HG03571 (cell line): ENCODE results near the gene SHOX.
"Not testable (repeated sequence)": the region's sequence is repeated elsewhere in the genome, so short reads cannot be mapped to it uniquely, and the experiment has no call there.

ENCODE experiments used
- ATAC-seq: cut with Tn5 transposase; IDR thresholded peaks from one replicate; pipeline ENCODE4 v1.9.1; 2021; ENCODE audit not compliant: unreplicated experiment

The SHOX gene

DNA sequence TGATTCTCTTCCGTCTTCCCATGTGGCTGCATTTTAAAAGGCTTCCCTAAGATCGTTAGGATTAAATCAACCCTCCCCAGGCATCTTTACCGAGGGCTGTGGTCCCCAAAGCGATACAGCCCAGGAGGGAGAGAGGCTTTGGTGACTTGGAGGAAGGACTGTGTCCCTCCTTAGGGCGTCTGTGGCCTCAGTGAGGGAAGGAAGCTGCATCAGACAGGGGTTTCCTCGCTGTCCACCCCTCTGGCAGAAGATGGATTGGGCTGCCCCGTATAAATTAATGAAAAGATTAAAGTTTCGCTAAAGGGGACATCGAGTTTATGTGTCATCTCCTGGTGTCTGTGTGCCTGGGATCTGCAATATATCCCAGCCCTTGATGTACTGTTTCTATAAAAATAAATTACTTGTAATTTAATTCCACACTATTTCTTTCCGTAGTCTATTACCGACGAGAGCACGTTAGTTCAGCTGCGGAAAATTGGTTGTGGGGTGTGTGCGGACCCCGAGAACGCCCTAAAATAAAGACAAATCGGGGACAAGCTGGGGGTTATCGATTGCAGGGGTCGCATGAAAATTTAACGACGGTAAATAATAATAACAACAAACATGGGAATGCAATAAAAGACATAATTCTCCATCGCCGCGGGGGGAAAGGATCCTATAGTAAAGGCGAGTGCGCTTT lies 6.5 kb downstream of the SHOX start:
- ATAC-seq = no peak

DNA sequence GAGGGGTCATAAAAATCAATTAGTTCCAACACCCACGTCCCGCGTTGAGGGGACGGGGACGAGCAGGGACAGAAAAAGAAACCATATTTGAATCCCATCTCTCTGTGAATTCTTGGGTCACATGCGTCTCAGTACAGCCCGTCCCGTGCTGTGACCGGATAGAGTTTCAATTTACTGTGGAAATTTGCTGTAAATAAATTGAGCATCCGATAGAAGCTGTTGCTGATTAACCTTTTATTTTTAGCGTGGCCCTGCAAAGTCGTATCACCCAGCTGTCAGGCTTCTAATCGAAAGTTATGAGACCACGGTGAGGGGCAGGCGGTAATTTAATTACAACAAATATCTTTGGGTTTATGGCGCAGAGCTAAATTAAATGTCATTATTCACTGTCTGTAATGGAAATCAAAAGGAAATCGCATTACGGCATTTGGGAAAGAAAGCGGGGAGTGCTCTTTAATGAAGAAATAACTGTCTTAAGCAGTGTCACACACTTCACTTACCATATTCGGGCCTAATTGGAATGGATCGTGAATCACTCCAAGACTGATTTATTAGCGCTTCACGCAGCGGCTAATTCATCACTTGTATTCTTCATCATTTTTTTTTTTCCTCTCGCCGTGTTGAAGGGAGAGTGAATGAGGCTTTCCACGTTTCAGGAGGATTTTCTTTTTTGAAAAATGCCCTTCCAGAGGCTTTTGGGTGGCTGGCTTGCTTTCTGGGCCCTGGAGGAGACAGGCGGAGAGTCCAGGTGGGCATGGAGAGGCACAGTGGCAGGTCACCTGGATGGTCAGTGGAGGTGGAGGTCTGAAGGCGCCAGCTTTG lies 7.3 kb downstream of the SHOX start:
- no peak for ATAC-seq

DNA sequence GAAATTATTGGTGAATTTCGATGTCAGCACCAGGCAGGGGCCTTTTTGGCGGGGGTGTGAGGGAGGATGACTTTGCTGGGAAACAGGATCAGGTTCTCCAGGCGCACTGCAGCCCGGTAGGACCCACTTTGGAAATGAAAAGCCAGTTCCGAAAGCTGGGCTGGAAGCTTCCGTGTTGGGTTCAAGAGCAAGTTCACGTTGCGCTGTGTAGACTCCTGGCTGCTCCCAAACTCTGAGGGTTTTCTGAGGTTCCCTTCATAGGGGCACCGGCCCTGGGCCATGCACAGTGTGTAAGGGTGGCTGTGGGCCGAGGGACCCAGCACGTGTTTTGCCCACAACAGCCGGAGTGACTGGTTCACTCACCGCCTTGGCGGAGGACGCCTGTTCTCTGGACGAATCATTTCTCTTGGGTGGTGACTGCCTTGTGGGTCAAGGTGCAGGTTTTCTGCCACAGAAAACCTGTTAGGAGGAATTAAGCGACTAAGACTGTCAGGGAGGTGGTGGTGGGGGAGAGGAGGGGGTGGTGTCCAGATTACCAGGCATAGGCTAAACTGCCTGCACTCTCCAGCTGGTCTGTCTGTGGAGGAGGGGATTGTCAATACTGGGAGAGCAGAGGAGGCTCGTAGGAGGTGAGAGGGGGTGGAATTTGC lies 8.0 kb downstream of the SHOX start:
- ATAC-seq = no peak

GRCh38 chrX:639151-639550 lies 8.6 kb downstream of the SHOX start:
- ATAC-seq = no peak

DNA sequence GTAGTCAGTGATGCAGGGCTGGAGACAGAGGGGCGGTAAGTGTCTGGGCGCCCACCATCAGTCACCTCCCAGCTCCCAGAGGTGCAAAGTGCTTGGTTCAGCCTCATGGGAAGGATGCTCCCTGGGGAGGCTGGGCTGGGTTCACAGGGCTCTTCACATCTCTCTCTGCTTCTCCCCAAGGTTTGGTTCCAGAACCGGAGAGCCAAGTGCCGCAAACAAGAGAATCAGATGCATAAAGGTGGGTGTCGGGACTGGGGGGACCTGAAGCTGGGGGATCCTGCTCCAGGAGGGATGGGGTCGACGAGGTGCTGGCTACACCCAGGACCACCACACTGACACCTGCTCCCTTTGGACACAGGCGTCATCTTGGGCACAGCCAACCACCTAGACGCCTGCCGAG lies 10.1 kb downstream of the SHOX start:
- no peak for ATAC-seq

- no peak for ATAC-seq
Observed at GRCh38 chrX:641671-642435, 11.3 kb downstream of the SHOX start.

DNA sequence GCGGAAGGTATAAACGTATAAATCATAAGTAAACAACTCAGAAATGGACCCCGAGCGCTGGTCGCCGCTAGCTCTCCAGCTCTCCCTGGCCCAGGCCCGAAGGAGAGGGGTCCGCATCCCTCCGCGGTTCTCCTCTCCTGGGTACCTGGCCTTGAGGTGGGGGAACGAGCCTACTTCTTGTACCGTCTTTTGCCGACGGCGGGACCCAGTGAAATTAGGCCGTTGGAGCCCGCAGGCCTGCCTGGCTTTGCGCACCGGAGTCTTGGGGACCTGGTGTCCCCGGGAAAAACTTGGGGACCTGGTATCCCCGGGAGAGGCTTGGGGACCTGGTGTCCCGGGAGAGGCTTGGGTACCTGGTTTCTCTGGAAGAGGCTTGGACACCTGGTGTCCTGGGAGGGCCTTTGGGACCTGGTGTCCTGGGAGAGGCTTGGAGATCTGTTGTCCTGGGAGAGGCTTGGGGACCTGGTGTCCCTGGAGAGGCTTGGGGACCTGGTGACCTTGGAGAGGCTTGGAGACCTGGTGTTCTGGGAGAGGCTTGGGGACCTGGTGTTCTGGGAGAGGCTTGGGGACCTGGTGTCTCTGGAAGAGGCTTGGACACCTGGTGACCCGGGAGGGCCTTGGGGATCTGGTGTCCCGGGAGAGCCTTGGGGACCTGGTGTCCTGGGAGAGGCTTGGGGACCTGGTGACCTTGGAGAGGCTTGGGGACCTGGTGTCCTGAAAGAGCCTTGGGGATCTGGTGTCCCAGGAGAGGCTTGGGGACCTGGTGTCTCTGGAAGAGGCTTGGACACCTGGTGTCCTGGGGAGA lies 12.0 kb downstream of the SHOX start:
- no peak for ATAC-seq

DNA sequence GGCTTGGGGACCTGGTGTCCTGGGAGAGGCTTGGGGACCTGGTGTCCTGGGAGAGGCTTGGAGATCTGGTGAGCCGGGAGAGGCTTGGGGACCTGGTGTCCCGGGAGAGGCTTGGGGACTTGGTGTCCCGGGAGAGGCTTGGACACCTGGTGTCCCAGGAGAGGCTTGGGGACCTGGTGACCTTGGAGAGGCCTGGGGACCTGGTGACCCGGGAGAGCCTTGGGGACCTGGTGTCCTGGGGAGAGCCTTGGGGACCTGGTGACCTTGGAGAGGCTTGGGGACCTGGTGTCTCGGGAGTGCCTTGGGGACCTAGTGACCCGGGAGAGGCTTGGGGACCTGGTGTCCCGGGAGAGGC lies 12.6 kb downstream of the SHOX start:
- no peak for ATAC-seq

- no peak for ATAC-seq
Observed at GRCh38 chrX:643911-644303, 13.3 kb downstream of the SHOX start.

DNA sequence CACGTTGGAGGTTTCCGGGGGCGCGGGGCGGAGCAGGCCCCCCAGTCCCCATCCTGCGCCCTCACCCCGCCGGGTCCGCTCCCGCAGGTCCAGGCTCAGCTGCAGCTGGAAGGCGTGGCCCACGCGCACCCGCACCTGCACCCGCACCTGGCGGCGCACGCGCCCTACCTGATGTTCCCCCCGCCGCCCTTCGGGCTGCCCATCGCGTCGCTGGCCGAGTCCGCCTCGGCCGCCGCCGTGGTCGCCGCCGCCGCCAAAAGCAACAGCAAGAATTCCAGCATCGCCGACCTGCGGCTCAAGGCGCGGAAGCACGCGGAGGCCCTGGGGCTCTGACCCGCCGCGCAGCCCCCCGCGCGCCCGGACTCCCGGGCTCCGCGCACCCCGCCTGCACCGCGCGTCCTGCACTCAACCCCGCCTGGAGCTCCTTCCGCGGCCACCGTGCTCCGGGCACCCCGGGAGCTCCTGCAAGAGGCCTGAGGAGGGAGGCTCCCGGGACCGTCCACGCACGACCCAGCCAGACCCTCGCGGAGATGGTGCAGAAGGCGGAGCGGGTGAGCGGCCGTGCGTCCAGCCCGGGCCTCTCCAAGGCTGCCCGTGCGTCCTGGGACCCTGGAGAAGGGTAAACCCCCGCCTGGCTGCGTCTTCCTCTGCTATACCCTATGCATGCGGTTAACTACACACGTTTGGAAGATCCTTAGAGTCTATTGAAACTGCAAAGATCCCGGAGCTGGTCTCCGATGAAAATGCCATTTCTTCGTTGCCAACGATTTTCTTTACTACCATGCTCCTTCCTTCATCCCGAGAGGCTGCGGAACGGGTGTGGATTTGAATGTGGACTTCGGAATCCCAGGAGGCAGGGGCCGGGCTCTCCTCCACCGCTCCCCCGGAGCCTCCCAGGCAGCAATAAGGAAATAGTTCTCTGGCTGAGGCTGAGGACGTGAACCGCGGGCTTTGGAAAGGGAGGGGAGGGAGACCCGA lies 14.0 kb downstream of the SHOX start:
- no peak for ATAC-seq

DNA sequence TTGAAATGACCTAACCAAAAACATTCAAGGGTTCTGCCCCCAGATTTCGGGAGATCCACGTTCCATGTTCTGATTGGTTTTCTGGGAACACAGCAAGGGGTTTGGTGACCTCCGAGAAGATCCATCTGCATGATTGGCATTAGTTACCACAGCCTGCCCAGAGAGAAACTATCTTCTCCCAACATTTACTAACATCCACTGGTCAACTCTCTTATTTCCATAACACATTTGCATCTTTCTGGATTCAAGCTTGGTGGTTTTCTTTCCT lies 15.6 kb downstream of the SHOX start:
- ATAC-seq = no peak

DNA sequence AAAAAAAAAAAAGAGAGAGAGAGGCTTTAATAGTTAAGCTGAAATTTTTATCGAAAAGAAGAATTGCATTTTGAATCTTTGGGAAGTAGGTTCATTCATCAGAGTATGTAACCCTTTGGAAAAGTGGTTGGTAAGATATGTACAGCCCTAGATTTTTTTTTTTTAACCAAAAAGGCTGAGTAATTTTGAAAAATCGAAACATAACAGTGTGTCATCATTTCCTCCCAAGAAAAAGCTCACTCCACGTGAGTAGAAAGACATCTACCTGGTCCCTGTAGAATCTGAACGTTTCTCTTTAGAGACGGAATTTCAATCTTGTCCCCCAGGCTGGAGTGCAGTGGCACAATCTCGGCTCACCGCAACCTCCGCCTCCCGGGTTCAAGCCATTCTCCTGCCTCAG lies 16.2 kb downstream of the SHOX start:
- no peak for ATAC-seq

DNA sequence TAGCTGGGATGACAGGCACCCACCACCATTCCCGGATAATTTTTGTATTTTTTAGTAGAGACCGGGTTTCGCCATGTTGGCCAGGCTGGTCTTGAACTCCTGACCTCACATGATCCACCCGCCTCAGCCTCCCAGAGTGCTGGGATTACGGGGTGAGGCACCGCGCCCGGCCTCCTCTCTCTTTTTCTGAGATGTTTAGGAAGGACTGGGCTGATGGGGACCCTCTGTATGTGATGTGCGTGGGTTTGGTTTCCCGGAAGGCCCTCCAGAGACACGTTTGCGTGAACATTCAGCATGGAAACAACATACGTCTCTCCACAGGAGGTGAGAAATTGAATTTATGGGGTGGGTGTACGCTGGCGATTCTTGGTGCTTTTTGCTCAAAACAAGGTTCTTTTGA lies 18.6 kb downstream of the SHOX start:
- ATAC-seq = no peak

DNA sequence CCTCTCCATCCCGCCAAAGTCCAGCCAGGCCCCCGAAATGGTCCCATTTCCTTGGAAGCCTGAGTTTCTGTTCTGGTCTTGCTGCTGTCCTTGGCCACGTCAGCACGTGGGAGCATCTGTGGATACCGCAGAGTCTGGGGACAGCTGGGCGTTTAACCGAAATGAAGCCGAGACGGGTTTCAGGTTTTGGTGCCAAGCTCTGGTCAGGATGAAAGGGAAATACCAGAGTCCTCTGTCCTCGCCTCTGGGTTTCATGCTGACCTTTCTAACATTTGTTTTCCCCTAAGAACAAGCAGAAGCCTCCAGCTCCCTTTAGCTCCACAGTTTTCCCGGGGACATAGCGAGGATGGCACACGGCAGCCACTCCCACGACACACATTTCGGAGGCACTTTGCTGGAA lies 19.7 kb downstream of the SHOX start:
- no peak for ATAC-seq

GRCh38 chrX:650811-651210 lies 20.2 kb downstream of the SHOX start:
- no peak for ATAC-seq

GRCh38 chrX:651922-652321 lies 21.3 kb downstream of the SHOX start:
- not testable (repeated sequence) for ATAC-seq

- ATAC-seq = no peak
Observed at GRCh38 chrX:652341-652741, 21.8 kb downstream of the SHOX start.

DNA sequence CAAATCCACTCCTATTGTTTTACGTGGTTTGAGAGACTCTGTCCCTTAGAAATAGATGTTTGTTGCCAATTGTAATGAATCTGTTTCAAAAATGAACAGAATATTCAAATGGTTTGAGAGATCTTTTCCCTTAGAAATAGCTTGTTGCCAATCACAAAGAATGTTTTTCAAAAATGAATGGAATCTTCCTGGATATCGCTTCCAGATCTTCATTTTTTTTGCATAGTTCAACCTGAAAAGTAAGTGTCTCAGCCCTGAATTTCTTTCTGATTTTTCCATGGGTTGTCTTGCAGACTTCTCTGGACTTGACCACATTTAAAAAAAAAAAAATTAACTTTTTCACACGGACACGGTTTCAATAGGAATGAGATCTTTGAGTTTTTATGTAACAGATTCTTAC lies 22.7 kb downstream of the SHOX start:
- no peak for ATAC-seq

DNA sequence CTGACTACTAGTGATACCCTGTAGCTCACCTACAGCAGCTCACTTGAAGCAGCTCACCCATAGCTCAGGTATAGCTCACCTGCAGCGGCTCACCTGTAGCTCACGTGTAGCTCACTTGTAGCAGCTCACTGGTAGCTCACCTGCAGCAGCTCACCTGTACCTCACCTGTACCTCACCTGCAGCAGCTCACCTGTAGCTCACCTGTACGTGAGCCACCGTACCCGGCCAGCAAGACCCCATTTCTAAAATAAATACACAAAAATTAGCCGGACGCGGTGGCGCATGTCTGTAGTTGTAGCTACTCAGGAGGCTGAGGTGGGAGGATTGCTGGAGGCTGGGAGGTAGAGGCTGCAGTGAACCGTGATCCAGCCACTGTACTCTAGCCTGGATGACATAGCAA lies 30.6 kb downstream of the SHOX start:
- no peak for ATAC-seq

- ATAC-seq = no peak
Observed at GRCh38 chrX:662126-662525, 31.5 kb downstream of the SHOX start.
